DOHH2 (cell line): Measurements from ENCODE around the gene ACOT9.

ENCODE experiments used
- H3F3A ChIP-seq: fragments of 200-600 bp; sonication (generic), shearing (Covaris generic); 2 replicates; pipeline ENCODE4 v1.6.0; 2016; ENCODE audit warnings: antibody characterized with exemption, mild to moderate bottlenecking; ENCODE audit not compliant: control insufficient read depth, insufficient read depth
- H3K27ac ChIP-seq: fragments of 200-600 bp; sonication (generic); 2 replicates; pipeline ENCODE4 v1.5.1; 2014; ENCODE audit warnings: low read depth, mild to moderate bottlenecking, low read length, moderate library complexity
- H3K27me3 ChIP-seq: fragments of 200-600 bp; sonication (generic); 2 replicates; pipeline ENCODE4 v1.6.1; 2014; ENCODE audit warnings: mild to moderate bottlenecking, low read length, mixed read lengths; ENCODE audit not compliant: control insufficient read depth
- H3K36me3 ChIP-seq: fragments of 200-600 bp; sonication (generic); 2 replicates; pipeline ENCODE4 v1.6.1; 2014; ENCODE audit warnings: mild to moderate bottlenecking, low read length, moderate library complexity, mixed read lengths; ENCODE audit not compliant: control insufficient read depth
- H3K4me1 ChIP-seq: fragments of 200-600 bp; sonication (generic); 2 replicates; pipeline ENCODE4 v1.6.1; 2014; ENCODE audit warnings: mild to moderate bottlenecking, low read length, mixed read lengths; ENCODE audit not compliant: control insufficient read depth
- H3K4me2 ChIP-seq: fragments of 200-600 bp; sonication (generic); 2 replicates; pipeline ENCODE4 v1.6.0; 2014; ENCODE audit warnings: mild to moderate bottlenecking, low read length, moderate library complexity
- H3K4me3 ChIP-seq: fragments of 200-600 bp; sonication (generic); 2 replicates; pipeline ENCODE4 v1.5.1; 2014; ENCODE audit warnings: mild to moderate bottlenecking, low read length, mixed read lengths
- H3K79me2 ChIP-seq: fragments of 200-600 bp; sonication (generic); 2 replicates; pipeline ENCODE4 v1.6.1; 2014; ENCODE audit warnings: mild to moderate bottlenecking, low read length, mixed read lengths; ENCODE audit not compliant: control insufficient read depth
- H3K9me2 ChIP-seq: fragments of 200-600 bp; sonication (generic); replicated peaks from 2 replicates; pipeline ENCODE4 v1.6.1; 2014; ENCODE audit warnings: mild to moderate bottlenecking, low read length, mixed read lengths; ENCODE audit not compliant: control insufficient read depth
- H3K9me3 ChIP-seq: fragments of 200-600 bp; sonication (generic); 2 replicates; pipeline ENCODE4 v1.6.1; 2014; ENCODE audit warnings: antibody characterized with exemption, low read length, mixed read lengths; ENCODE audit not compliant: control insufficient read depth, insufficient read depth
- H4K20me1 ChIP-seq: fragments of 200-600 bp; sonication (generic); 2 replicates; pipeline ENCODE4 v1.6.0; 2014; ENCODE audit warnings: low read depth, mild to moderate bottlenecking, antibody characterized with exemption, low read length, moderate library complexity; ENCODE audit not compliant: control insufficient read depth, insufficient read depth
- CTCF ChIP-seq: fragments of 200-600 bp; sonication (generic); IDR thresholded peaks from one replicate; pipeline ENCODE4 v1.5.1; 2014; ENCODE audit warnings: antibody characterized with exemption, mild to moderate bottlenecking, low read depth, low read length; ENCODE audit not compliant: poor library complexity, severe bottlenecking
- EZH2phosphoT487 ChIP-seq: fragments of 200-600 bp; sonication (generic); IDR thresholded peaks from 2 replicates; pipeline ENCODE4 v1.6.1; 2017; ENCODE audit warnings: borderline replicate concordance, mild to moderate bottlenecking, antibody characterized with exemption, low read length, moderate library complexity, mixed read lengths

Gene ACOT9

GRCh38 chrX:23705235-23705634, 37.8 kb downstream of the ACOT9 start:
- TF ChIP-seq EZH2phosphoT487 (no peak), CTCF (no peak)
- H3K36me3 ChIP-seq = peaks cover 17% of the 10 kb centered on the region

GRCh38 chrX:23704673-23705206, 38.3 kb downstream of the ACOT9 start:
- H3K9me3 ChIP-seq = no peaks in the 10 kb centered on the region
- no peaks in the 10 kb centered on the region for H3F3A ChIP-seq
- H3K4me1 ChIP-seq = no peaks in the 10 kb centered on the region
- H3K4me3 ChIP-seq = no peak overlapping the region
- no peak overlapping the region for H3K4me2 ChIP-seq
- H3K79me2 ChIP-seq = no peaks in the 10 kb centered on the region
- TF ChIP-seq EZH2phosphoT487 (no peak), CTCF (no peak)
- H3K27ac ChIP-seq = no peak overlapping the region
- H3K36me3 ChIP-seq = peaks cover 17% of the 10 kb centered on the region
- H3K9me2 ChIP-seq = no peaks in the 10 kb centered on the region
- H4K20me1 ChIP-seq = no peaks in the 10 kb centered on the region
- H3K27me3 ChIP-seq = no peaks in the 10 kb centered on the region

More at GRCh38 chrX:23705235-23705634, 37.8 kb downstream of the ACOT9 start:
- no peaks in the 10 kb centered on the region for H3K4me1 ChIP-seq
- H3K9me2 ChIP-seq = no peaks in the 10 kb centered on the region
- H3K79me2 ChIP-seq = no peaks in the 10 kb centered on the region
- H3K9me3 ChIP-seq = no peaks in the 10 kb centered on the region
- H3K27me3 ChIP-seq = no peaks in the 10 kb centered on the region
- no peaks in the 10 kb centered on the region for H3F3A ChIP-seq
- H4K20me1 ChIP-seq = no peaks in the 10 kb centered on the region
- no peak overlapping the region for H3K27ac ChIP-seq
- no peak overlapping the region for H3K4me3 ChIP-seq
- no peak overlapping the region for H3K4me2 ChIP-seq

GRCh38 chrX:23699636-23700194, 43.4 kb downstream of the ACOT9 start:
- no peak overlapping the region for H3K4me2 ChIP-seq
- H3K4me3 ChIP-seq = no peak overlapping the region

More at GRCh38 chrX:23699636-23700194, 43.4 kb downstream of the ACOT9 start:
- Histone ChIP-seq H3K9me3 (no peaks in the 10 kb centered on the region), H3K4me1 (no peaks in the 10 kb centered on the region), H3K27ac (no peak overlapping the region), H3K9me2 (no peaks in the 10 kb centered on the region), H3K36me3 (peaks cover 3% of the 10 kb centered on the region; the same call in 1 of the 2 replicates), H3K27me3 (no peaks in the 10 kb centered on the region), H3K79me2 (no peaks in the 10 kb centered on the region), H4K20me1 (no peaks in the 10 kb centered on the region), H3F3A (no peaks in the 10 kb centered on the region)
- TF ChIP-seq EZH2phosphoT487 (no peak), CTCF (no peak)
